Gastroesophageal sphincter (tissue), 4 donors: ENCODE data around the gene TCTN2. TPM values are rescaled to one million over a fixed set of nuclear protein-coding genes. Genes with fewer than 3 reads are reported as not detected.

Source experiments
- ATAC-seq: fragments of 150-250 bp; one replicate; pipeline ENCODE4 v1.9.1; 2016; ENCODE audit warnings: mild to moderate bottlenecking, moderate library complexity
- H3K27ac ChIP-seq, 4 donors: fragments of 200-600 bp; sonication (generic) in 3 of 4; 1 replicate in 3 of 4; 2 replicates in 1 of 4; pipeline ENCODE4 v1.5.1; 2016 to 2019
- H3K27me3 ChIP-seq: fragments of 200-600 bp; sonication (generic); one replicate; pipeline ENCODE4 v1.5.1; 2019
- H3K36me3 ChIP-seq, 2 donors: fragments of 200-600 bp; sonication (generic); one replicate each; pipeline ENCODE4 v1.5.1; 2019; ENCODE audit warnings: control low read depth in 1 of 2
- H3K4me1 ChIP-seq, 3 donors: fragments of 200-600 bp; sonication (generic); 1 replicate in 2 of 3; 2 replicates in 1 of 3; pipeline ENCODE4 v1.5.1; 2016 to 2019; ENCODE audit warnings: control low read depth in 2 of 3
- H3K4me3 ChIP-seq, 2 donors: fragments of 200-600 bp; sonication (generic); one replicate each; pipeline ENCODE4 v1.5.1; 2019; ENCODE audit warnings: mild to moderate bottlenecking in 1 of 2, moderate library complexity in 1 of 2
- H3K9me3 ChIP-seq, 3 donors: fragments of 200-600 bp; sonication (generic); one replicate each; pipeline ENCODE4 v1.5.1; 2017 to 2019; ENCODE audit warnings: control low read depth in 2 of 3
- CTCF ChIP-seq, 4 experiments: fragments of 200-600 bp in 2 of 4; fragments of 450-650 bp in 2 of 4; sonication (generic) in 1 of 4; IDR thresholded peaks; one replicate each; pipeline ENCODE4 v1.5.1; 2017 to 2019; ENCODE audit warnings: antibody characterized with exemption in 4 of 4, mild to moderate bottlenecking in 2 of 4, moderate library complexity in 2 of 4
- EP300 ChIP-seq: sonication (generic); formaldehyde crosslinking; IDR thresholded peaks from one replicate; pipeline ENCODE4 v1.6.1; 2017; ENCODE audit warnings: antibody characterized with exemption, mild to moderate bottlenecking
- POLR2A ChIP-seq, 2 donors: fragments of 450-650 bp; IDR thresholded peaks; one replicate each; pipeline ENCODE4 v1.6.1; 2017; ENCODE audit warnings: antibody characterized with exemption in 2 of 2, mild to moderate bottlenecking in 2 of 2, moderate library complexity in 1 of 2
- POLR2AphosphoS5 ChIP-seq: sonication (generic); formaldehyde crosslinking; IDR thresholded peaks from one replicate; pipeline ENCODE4 v1.6.1; 2017; ENCODE audit warnings: antibody characterized with exemption
- WGBS, 2 donors: methylation state at CpG; one replicate each; pipeline ENCODE4 v1.1.5; 2018; ENCODE audit warnings: low coverage in 1 of 2; 5-methylcytosine and 5-hydroxymethylcytosine counted together
- total RNA-seq, 4 donors: library from RNA; depleted of rRNA; stranded (reverse); fragments of >200 nt; gene quantifications; one replicate each; pipeline ENCODE4 v1.1.0, GENCODE V29; 2016

Gene TCTN2
- total RNA-seq, 4 donors from 2014 or later = 5.0 to 7.8 (median 7.1) TPM

- ATAC-seq = no peak
- H3K27me3 ChIP-seq = no peaks in the 10 kb centered on the region
- no peak for TF ChIP-seq EP300
- TF ChIP-seq POLR2A (IDR thresholded peaks at IDR 0.05) = no peak
- no peak for TF ChIP-seq CTCF (IDR thresholded peaks at IDR 0.05)
- no peak for TF ChIP-seq POLR2AphosphoS5
- peaks cover 0 to 79% of the 10 kb centered on the region in 2 donors for H3K36me3 ChIP-seq
- no peaks in the 10 kb centered on the region for H3K9me3 ChIP-seq
- no peak overlapping the region for H3K4me3 ChIP-seq
- H3K4me1 ChIP-seq = no peaks in the 10 kb centered on the region
- H3K27ac ChIP-seq = no peak overlapping the region
- 83 to 84% methylated on average over 5 to 6 of the region's 7 CpGs for WGBS, 2 donors
Observed at GRCh38 chr12:123643911-123644310, 27.0 kb upstream of the TCTN2 start.

- no peak overlapping the region for H3K4me3 ChIP-seq
- ATAC-seq = no peak
- no peaks in the 10 kb centered on the region for H3K9me3 ChIP-seq
- 93 to 100% methylated on average over 2 to 3 of the region's 3 CpGs for WGBS, 2 donors
- H3K4me1 ChIP-seq = no peaks in the 10 kb centered on the region
- H3K27ac ChIP-seq = no peak overlapping the region
- peaks cover 0 to 81% of the 10 kb centered on the region in 2 donors for H3K36me3 ChIP-seq
- TF ChIP-seq EP300 = no peak
- no peak for TF ChIP-seq POLR2AphosphoS5
- no peak for TF ChIP-seq POLR2A (IDR thresholded peaks at IDR 0.05)
- no peak for TF ChIP-seq CTCF (IDR thresholded peaks at IDR 0.05)
- H3K27me3 ChIP-seq = no peaks in the 10 kb centered on the region
Observed at GRCh38 chr12:123645380-123645779, 25.5 kb upstream of the TCTN2 start.

GRCh38 chr12:123645878-123646277 lies 25.0 kb upstream of the TCTN2 start:
- no peak for ATAC-seq
- H3K4me1 ChIP-seq = no peaks in the 10 kb centered on the region

GRCh38 chr12:123648401-123648800 lies 22.5 kb upstream of the TCTN2 start:
- TF ChIP-seq POLR2AphosphoS5 (no peak), EP300 (no peak), POLR2A (IDR thresholded peaks at IDR 0.05) (no peak), CTCF (IDR thresholded peaks at IDR 0.05) (no peak)
- H3K4me1 ChIP-seq = no peaks in the 10 kb centered on the region
- ATAC-seq = no peak
- WGBS, 2 donors = 85 to 91% methylated on average over 3 to 5 of the region's 5 CpGs
- no peaks in the 10 kb centered on the region for H3K9me3 ChIP-seq
- H3K27ac ChIP-seq = no peak overlapping the region
- no peaks in the 10 kb centered on the region for H3K27me3 ChIP-seq
- no peak overlapping the region for H3K4me3 ChIP-seq
- H3K36me3 ChIP-seq = peaks cover 0 to 89% of the 10 kb centered on the region in 2 donors

More at GRCh38 chr12:123645878-123646277, 25.0 kb upstream of the TCTN2 start:
- Histone ChIP-seq H3K4me3 (no peak overlapping the region), H3K27me3 (no peaks in the 10 kb centered on the region), H3K36me3 (peaks cover 0 to 84% of the 10 kb centered on the region in 2 donors), H3K9me3 (no peaks in the 10 kb centered on the region), H3K27ac (no peak overlapping the region)
- TF ChIP-seq POLR2A (IDR thresholded peaks at IDR 0.05) = no peak
- no peak for TF ChIP-seq EP300
- no peak for TF ChIP-seq CTCF (IDR thresholded peaks at IDR 0.05)
- no peak for TF ChIP-seq POLR2AphosphoS5
- 74 to 83% methylated on average over 4 to 5 of the region's 5 CpGs for WGBS, 2 donors

- TF ChIP-seq EP300 = no peak
- TF ChIP-seq CTCF (IDR thresholded peaks at IDR 0.05) = no peak
- TF ChIP-seq POLR2AphosphoS5 = no peak
- no peak for TF ChIP-seq POLR2A (IDR thresholded peaks at IDR 0.05)
- no peaks in the 10 kb centered on the region for H3K27me3 ChIP-seq
- no peaks in the 10 kb centered on the region for H3K9me3 ChIP-seq
- H3K4me3 ChIP-seq = no peak overlapping the region
- ATAC-seq = no peak
- H3K27ac ChIP-seq = no peak overlapping the region
- peaks cover 0 to 84% of the 10 kb centered on the region in 2 donors for H3K36me3 ChIP-seq
- H3K4me1 ChIP-seq = no peaks in the 10 kb centered on the region
- 92 to 95% methylated on average over 2 to 4 of the region's 4 CpGs for WGBS, 2 donors
Observed at GRCh38 chr12:123654129-123654701, 16.7 kb upstream of the TCTN2 start.
